A204.1 (cell line): ENCODE results near the gene MAGEA3.
"Not testable (repeated sequence)": the region's sequence is repeated elsewhere in the genome, so short reads cannot be mapped to it uniquely, and the experiment has no call there.

Source experiments
- FAIRE-seq: peaks from 2 replicates; lab custom pipeline; 2012; peaks lifted over from hg19 to GRCh38; lab: Jason Lieb, UNC

Gene MAGEA3, protein sequence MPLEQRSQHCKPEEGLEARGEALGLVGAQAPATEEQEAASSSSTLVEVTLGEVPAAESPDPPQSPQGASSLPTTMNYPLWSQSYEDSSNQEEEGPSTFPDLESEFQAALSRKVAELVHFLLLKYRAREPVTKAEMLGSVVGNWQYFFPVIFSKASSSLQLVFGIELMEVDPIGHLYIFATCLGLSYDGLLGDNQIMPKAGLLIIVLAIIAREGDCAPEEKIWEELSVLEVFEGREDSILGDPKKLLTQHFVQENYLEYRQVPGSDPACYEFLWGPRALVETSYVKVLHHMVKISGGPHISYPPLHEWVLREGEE

GRCh38 chrX:152697952-152698931 is at the start of gene MAGEA3:
Gene MAGEA3 (plus strand): TSS chrX:152698794. CDS start chrX:152700833, 2,039 bp downstream.
- FAIRE-seq: not testable (repeated sequence)

- no peak for FAIRE-seq
These were observed 46.5 kb upstream of the MAGEA3 start for GRCh38 chrX:152652060-152652459.

DNA sequence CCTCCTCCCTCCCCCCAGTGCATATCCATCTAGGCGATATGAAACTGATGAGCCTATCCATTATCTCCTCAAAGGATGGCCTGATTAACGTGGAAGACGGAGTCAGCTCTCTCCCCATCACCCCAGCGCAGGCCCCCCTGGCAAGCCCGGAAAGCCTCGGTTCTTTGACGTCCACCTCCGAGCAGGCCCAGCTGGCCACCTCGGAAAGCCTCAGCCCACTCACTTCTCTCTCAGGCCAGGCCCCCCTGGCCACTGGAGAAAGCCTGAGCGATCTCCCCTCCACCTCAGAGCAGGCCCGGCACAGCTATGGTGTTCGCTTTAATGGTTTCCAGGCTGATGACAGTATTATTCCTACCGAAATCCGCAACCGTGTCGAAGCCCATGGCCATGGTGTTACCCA is 46.1 kb upstream of the MAGEA3 start:
- no peak for FAIRE-seq

- FAIRE-seq: no peak
These were observed 42.5 kb upstream of the MAGEA3 start for GRCh38 chrX:152656087-152656486.

GRCh38 chrX:152656890-152657289 is 41.7 kb upstream of the MAGEA3 start:
- FAIRE-seq: no peak

DNA sequence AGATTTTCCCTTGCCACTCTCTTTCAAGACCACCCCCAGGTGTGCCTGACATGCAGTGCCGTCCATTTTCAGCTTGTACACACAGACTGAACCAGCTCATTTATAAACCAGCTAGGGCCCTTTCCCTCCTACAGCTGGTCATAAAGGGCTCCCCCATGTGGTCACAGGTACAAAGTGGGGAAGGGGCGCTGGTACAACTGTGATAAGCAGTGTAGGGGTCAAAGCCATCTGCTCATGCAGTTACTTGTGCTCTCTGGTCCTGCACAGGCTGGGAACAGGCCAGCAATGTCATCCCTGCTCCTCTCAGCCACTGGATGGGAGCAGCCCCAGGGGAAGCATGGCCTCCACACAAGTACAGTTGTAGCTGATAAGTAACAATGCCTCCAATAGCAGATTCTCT is 40.3 kb upstream of the MAGEA3 start:
- no peak for FAIRE-seq

- FAIRE-seq: no peak
These were observed 35.5 kb upstream of the MAGEA3 start for GRCh38 chrX:152663086-152663485.

DNA sequence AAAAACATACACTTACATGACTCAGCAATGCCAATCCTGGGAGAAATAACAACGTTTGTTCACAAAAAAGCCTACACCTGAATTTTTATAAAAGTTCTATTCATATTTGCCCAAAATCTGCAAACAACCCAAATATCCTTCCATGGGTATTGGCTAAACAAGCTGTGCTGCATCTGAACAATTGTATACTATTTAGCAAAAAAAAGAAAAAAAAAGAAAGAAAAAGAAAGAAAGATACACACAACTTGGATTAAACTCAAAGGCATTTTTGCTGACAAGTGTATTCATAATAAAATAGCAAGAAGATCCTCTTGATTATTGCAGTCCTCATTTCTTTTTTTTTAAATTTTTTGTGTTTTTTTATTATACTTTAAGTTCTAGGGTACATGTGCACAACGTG is 24.5 kb upstream of the MAGEA3 start:
- FAIRE-seq: no peak

GRCh38 chrX:152674652-152675051 is 23.9 kb upstream of the MAGEA3 start:
- not testable (repeated sequence) for FAIRE-seq

GRCh38 chrX:152681012-152681411 is 17.6 kb upstream of the MAGEA3 start:
- not testable (repeated sequence) for FAIRE-seq

DNA sequence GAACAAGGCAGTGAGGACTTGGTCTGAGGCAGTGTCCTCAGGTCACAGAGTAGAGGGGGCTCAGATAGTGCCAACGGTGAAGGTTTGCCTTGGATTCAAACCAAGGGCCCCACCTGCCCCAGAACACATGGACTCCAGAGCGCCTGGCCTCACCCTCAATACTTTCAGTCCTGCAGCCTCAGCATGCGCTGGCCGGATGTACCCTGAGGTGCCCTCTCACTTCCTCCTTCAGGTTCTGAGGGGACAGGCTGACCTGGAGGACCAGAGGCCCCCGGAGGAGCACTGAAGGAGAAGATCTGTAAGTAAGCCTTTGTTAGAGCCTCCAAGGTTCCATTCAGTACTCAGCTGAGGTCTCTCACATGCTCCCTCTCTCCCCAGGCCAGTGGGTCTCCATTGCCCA is 1.8 kb downstream of the MAGEA3 start:
- FAIRE-seq: not testable (repeated sequence)

DNA sequence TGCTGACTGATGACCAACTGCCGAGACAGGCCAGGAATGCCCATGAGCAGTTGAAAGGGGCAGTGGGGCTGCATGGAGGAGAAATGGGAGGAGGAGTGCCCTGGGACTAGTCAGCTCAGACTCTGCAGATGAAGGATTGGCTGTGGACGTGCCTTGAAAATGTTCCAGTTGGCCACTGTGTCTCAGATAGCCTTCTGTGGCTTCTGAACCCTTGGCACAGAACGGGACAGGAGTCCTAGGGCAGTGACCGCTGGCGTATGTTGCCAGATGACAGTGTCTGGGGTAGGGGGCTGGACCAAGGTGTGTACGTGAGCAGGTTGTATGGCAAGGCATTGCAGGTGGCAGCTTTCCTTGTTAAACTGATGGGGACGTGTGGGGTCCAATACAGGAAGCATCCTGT is 7.9 kb downstream of the MAGEA3 start:
- not testable (repeated sequence) for FAIRE-seq

DNA sequence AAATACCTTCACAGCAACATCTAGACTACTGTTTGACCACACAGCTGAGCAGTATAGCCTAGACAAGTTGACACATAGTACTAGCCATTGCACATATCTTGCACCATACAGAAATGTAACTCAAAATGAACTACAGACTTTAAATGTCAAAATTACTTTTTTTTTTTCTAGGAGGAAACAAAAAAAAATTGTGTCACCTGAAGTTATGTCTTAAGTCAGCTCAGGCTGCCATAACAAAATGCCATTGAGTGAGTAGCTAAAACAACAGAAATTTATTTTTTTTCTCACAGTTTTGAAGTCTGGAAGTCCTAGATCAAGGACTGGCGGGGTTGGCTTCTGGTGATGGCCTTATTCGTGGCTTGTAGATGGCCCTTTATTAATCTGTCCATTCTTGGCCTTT is 10.6 kb downstream of the MAGEA3 start, which contains the start of gene CSAG2:
TSS of gene CSAG2 (minus strand) at position 101 of the 400 bp plus-strand sequence. CDS start 161 bp downstream, outside the sequence.
- FAIRE-seq: not testable (repeated sequence)

DNA sequence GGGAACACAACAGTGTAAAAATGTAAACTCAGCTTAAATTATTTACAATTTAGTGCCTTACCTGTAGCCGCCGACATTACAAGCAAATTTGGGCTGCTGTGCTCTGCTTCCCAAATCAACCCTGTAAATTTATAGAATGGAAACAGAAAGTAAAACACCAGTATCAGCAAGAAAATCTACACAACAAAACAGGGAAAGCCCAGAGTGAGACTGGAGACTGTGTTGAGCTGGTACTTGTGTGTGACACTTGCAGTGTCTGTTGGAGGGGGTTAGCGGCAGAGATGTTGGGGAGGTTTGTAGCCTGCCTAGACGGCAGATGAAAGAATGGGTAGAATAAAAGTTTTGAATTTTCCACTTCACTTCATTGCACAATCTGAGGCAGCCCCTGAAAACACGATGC is 14.6 kb downstream of the MAGEA3 start:
- not testable (repeated sequence) for FAIRE-seq

GRCh38 chrX:152713815-152714787 is 15.5 kb downstream of the MAGEA3 start, which contains the start of gene MAGEA2B:
Gene MAGEA2B (plus strand): TSS chrX:152714628. CDS start chrX:152717107, 2,479 bp downstream.
- FAIRE-seq: not testable (repeated sequence)

- no peak for FAIRE-seq
These were observed 26.8 kb downstream of the MAGEA3 start for GRCh38 chrX:152725409-152725808.

DNA sequence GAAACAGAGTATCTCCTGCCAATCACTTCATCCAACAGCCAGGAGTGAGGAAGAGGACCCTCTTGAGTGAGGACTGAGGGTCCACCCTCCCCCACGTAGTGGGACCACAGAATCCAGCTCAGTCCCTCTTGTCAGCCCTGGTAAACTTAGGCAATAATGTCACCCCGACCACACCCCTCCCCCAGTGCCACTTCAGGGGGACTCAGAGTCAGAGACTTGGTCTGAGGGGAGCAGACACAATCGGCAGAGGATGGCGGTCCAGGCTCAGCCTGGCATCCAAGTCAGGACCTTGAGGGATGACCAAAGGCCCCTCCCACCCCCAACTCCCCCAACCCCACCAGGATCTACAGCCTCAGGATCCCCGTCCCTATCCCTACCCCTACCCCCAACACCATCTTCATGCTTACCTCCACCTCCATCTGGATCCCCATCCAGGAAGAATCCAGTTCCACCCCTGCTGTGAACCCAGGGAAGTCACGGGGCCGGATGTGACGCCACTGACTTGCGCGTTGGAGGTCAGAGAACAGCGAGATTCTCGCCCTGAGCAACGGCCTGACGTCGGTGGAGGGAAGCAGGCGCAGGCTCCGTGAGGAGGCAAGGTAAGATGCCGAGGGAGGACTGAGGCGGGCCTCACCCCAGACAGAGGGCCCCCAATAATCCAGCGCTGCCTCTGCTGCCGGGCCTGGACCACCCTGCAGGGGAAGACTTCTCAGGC is 34.8 kb downstream of the MAGEA3 start, which contains the start of the genes CSAG1 and MAGEA12:
TSS of gene CSAG1 (minus strand) at position 461 of the 715 bp plus-strand sequence. CDS start 1,261 bp downstream, outside the sequence.
TSS of gene MAGEA12 (plus strand) at position 497 of the 715 bp plus-strand sequence. CDS start 2,405 bp downstream, outside the sequence.
- no peak for FAIRE-seq

DNA sequence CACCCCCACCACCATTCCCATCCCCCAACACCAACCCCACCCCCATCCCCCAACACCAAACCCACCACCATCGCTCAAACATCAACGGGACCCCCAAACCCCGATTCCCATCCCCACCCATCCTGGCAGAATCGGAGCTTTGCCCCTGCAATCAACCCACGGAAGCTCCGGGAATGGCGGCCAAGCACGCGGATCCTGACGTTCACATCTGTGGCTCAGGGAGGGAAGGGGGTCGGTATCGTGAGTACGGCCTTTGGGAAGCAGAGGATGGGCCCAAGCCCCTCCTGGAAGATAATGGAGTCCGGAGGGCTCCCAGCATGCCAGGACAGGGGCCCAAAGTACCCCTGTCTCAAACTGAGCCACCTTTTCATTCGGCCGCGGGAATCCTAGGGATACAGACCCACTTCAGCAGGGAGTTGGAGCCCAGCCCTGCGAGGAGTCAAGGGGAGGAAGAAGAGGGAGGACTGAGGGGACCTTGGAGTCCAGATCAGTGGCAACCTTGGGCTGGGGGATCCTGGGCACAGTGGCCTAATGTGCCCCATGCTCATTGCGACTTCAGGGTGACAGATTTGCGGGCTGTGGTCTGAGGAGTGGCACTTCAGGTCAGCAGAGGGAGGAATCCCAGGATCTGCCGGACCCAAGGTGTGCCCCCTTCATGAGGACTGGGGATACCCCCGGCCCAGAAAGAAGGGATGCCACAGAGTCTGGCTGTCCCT is 35.7 kb downstream of the MAGEA3 start:
- FAIRE-seq: not testable (repeated sequence)

DNA sequence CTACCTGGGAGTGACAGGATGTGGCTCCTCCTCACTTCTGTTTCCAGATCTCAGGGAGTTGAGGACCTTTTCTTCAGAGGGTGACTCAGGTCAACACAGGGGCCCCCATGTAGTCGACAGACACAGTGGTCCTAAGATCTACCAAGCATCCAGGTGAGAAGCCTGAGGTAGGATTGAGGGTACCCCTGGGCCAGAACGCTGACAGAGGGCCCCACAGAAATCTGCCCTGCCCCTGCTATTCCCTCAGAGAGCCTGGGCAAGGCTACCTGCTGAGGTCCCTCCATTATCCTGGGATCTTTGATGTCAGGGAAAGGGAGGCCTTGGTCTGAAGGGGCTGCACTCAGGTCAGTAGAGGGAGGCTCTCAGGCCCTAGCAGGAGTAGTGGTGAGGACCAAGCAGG is 36.5 kb downstream of the MAGEA3 start:
- no peak for FAIRE-seq
